NCI-H1417 (cell line): Measurements from ENCODE around the gene MN1.

Source experiments
- DNase-seq, 3 experiments: peaks; one replicate each; lab custom pipeline; 2025; lab: John Stamatoyannopoulos, UW

The MN1 gene

GRCh38 chr22:27801616-27802345 is at the start of gene MN1:
TSS of gene MN1 (minus strand) at chr22:27801756. CDS start at chr22:27800543, 1,213 bp downstream.
- DNase-seq = peak in 2 of 3 experiments; percentile 13

DNA sequence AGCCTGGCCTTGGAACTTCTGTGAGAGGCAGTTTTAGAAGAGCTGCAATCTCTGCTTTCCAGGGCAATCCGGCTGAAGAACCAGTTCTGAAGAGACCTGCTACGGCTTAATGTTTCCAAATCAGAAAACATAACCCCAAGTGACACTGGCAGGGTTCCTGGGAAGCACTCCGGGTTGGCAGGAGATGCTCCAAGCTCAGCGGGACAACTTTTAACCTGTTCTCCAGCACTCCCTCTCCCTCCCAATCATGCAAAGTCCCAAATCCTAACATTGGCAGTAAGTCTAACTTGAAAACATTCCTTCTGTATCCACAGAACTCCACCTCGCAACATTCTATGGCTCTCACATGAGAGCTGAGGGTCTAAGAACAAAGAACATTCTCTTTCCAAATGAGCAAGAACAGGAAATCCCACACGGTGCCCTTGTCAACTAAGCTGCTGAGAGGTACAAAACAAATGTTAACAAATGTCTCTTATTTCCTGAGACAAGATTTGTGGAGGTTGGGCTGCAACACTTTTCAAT is 48.5 kb upstream of the MN1 start:
- no peak for DNase-seq

GRCh38 chr22:27848005-27848404 is 46.4 kb upstream of the MN1 start:
- DNase-seq = no peak

GRCh38 chr22:27846910-27847309 is 45.4 kb upstream of the MN1 start:
- DNase-seq = peak in 1 of 3 experiments; percentile 2

DNA sequence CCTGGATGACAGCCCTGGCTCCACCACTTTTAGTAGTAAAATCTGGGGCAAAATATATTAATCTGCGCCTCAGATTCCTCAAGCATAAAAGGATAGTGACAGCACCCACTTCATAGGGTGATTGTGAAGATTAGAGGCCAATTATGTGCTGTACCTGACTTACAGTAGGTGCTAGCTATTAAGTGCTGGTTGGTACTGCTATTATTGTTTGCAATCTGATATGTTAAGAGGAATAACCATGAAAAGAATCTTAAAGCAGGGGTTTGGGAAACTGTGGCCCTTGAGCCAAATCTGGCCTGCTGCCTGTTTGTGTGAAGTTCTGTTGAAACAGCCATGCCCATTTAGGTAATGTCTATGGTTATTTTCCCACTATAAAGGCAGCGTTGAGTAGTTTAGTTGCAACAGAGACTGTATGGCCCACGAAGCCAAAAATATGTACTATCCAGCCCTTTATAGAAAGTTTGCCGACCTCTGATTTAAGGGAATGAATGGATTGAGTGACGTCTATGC is 44.7 kb upstream of the MN1 start:
- no peak for DNase-seq

DNA sequence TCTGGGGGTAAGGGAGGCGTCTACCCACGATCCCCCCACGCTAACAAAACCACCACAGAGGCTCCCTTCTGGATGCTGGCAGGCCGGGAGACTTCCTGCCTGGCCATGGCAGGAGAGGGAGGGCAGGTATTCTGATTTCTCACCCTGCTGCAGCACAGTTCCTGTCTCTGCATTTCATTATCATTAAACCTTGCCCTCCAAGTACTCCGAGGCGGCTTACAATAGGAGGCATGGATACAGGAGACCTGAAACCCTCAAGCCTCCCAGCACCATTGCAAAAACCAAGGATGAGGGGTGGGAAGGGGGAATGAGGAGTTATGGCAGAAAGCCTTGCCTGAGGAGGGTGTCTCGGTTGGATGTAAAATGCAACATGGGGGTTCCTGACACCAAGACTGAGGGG is 44.1 kb upstream of the MN1 start:
- DNase-seq = no peak

DNA sequence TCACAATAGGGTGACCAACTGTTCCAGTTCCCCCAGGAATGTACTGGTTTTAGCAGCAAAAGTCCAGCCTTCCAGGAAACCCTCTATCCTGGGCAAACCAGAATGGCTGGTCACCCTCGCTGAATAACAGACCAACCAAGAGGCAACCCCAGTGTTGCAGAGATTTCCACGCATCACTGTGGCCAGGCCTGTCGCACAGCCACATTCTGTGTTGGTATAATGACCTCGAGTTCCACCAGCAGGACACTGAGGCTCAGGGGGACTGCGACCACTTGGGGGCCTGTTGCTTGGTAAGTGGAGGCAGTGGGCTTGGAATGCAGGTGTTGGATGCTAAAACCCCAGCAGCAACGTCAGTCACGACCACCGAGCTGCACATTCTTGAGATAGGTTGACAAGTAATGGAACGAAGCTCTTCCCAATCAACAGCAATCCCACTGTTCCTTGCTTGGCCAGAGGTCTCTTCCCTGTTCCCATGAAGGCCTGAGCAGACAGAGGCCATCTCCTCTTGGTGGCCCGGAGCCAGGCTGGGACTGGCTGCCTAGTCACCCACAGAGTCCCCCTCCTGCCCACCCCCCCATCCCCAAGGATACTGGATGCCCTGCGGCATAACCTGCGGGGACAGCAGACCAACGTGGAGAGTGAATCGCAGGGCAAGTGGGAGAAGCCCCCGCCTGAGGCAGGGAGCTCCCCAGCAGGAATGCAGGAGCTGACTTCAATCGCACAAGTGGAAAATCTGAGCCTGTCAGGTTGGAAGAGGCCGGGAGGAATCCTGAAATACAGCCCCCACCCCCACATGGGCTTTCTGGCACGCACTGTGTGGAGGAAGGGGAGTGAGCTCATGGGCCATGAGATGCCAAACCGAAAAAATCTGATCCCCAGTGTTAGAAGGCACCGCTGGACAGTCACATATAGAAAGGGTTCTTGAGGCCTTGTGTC is 43.4 kb upstream of the MN1 start:
- no peak for DNase-seq

DNA sequence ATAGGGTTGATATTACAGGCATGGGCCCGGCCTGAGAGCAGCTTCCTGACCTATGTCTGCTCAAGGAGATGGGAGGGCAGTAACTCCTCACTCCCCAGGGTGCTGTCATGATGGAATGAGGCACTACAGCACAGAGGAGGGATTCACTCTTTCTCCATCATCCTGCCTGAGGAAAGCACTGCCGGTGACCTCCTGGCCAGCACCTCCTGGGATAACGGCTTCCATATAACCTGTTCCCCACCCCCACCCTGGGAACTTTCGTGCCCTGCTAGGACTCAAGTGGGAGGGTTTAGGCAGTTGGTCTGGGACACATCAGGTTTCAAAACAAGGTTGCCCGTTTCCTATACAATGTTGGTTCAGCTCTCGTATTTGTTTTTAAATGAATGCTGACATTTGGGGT is 42.7 kb upstream of the MN1 start:
- no peak for DNase-seq

GRCh38 chr22:27843441-27843840 is 41.9 kb upstream of the MN1 start:
- DNase-seq = no peak

- DNase-seq = no peak
Measured at GRCh38 chr22:27842669-27843431, 41.3 kb upstream of the MN1 start.

GRCh38 chr22:27842201-27842600 is 40.6 kb upstream of the MN1 start:
- DNase-seq = no peak

DNA sequence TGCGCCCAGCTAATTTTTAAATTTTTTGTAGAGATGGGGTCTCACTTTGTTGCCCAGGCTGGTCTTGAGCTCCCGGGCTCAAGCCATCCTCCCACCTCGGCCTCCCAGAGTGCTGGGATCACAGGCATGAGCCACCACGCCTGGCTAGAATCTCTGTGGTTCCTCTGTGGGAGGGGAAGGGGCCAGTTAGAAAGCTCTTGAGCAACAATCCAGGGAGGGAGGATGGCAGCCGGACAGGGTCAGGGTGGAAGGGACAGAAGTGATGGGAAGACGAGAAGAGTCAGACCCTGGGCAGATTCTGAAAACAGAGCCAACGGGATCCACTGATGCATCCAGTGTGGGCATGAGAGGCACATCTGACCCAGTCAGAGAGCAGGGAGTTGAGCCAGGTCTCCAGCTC is 38.9 kb upstream of the MN1 start:
- DNase-seq = no peak

- no peak for DNase-seq
Measured at GRCh38 chr22:27839057-27839660, 37.6 kb upstream of the MN1 start.

- no peak for DNase-seq
Measured at GRCh38 chr22:27836181-27836580, 34.6 kb upstream of the MN1 start.

GRCh38 chr22:27835446-27835845 is 33.9 kb upstream of the MN1 start:
- no peak for DNase-seq

DNA sequence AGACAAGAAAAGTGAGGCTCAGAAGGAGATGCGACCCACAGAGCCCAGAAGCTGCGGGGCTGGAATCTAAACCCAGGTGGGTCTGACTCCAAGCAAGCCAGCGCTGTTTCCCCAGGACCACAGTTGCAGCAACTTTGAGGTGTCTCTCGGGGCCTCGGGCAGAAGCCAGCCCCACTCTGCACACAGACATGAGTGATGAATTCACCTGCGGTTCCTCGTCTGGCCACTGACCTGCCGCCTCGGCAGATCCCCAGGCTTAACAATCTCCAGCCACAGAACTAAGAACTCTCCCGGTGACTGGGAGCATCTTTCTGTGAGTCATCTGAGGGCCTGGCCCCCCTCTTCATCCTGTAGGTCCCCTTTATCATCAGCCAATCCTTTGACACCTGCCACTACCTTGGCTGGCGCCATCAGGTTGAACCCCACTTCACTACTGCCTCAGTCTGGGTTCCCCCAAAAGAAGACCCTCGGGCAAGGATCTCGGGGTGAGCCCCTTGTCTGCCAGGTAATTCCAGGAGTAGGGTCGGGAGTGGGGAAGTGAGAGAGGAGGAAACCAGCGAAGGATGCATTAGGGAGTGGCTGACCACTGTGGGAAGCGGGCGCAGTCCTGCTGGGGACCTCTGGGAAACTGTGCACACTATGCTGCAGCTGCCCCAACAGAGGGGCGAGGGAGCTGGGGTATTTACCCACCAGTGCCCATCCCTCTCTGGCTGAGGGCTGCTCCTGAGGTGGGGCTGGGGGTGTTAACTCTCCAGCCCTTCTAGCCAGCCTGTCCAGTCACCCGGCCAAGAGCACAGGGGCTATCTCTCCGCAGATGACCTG is 33.0 kb upstream of the MN1 start:
- no peak for DNase-seq

GRCh38 chr22:27833803-27834202 is 32.2 kb upstream of the MN1 start:
- no peak for DNase-seq

GRCh38 chr22:27832606-27833005 is 31.1 kb upstream of the MN1 start:
- DNase-seq = no peak

DNA sequence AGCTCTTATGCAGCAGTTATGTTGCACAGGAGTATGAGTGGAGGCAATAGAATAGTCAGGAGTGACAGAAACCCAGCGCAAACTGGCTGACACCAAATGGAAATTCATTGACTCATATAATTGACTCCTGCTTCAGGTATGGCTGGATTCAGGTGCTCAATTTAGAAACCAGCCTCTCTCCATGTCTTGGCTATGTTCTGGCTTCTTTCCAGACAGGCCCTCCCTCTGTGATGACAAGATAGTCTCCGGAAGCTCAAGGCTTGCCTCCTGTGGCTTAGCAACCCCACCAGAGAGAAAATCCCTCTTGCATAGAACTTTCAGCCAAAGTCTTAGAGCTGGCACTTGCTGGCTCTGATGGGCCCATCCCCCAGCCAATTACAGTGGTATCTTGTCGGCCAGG is 28.1 kb upstream of the MN1 start:
- DNase-seq = no peak
